ENCODE data around the gene MYO1G.

DNA sequence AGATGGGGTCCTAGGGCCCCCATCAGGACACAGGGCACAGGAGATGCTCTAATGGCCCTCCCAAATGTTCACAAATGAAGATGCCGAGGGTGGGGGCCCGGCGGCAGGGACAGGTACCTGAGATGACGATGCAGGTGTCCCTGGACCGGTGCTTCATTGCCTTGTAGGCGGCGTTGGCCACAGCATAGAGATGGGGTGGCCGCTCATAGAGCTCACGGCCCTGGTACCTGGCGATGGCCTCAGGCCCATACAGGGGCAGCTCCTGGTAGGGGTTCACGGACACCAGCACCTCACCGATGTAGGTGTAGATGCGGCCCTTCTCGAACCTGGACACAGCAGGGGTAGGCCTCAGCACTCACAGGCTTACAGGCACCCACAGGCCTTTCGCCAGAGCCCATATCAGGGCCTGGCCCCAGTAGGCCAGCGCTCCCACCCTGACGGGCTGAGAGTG, 2.0 kb downstream of the MYO1G start:
- TF ChIP-seq, protein P1, sequence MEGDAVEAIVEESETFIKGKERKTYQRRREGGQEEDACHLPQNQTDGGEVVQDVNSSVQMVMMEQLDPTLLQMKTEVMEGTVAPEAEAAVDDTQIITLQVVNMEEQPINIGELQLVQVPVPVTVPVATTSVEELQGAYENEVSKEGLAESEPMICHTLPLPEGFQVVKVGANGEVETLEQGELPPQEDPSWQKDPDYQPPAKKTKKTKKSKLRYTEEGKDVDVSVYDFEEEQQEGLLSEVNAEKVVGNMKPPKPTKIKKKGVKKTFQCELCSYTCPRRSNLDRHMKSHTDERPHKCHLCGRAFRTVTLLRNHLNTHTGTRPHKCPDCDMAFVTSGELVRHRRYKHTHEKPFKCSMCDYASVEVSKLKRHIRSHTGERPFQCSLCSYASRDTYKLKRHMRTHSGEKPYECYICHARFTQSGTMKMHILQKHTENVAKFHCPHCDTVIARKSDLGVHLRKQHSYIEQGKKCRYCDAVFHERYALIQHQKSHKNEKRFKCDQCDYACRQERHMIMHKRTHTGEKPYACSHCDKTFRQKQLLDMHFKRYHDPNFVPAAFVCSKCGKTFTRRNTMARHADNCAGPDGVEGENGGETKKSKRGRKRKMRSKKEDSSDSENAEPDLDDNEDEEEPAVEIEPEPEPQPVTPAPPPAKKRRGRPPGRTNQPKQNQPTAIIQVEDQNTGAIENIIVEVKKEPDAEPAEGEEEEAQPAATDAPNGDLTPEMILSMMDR (IDR thresholded peaks at IDR 0.05): no peak
- TF ChIP-seq RCOR1 (IDR thresholded peaks at IDR 0.05; ENCODE audit: low read depth, low read length) (no peak), POLR2A (IDR thresholded peaks at IDR 0.05; ENCODE audit: low read length) (no peak), RFX5 (IDR thresholded peaks at IDR 0.05) (no peak), TFCP2L1 (CRISPR knock-in tag; IDR thresholded peaks at IDR 0.05) (no peak)

Measured in A549 (cell line).